Activated CD8-positive, alpha-beta memory T cell treated with anti-CD3 and anti-CD28 coated beads, Interleukin-2, amount 50 U/mL, for 1 hour (primary cell): ENCODE measurements around the gene FYTTD1.

Experiments
- DNase-seq: peaks from one replicate; pipeline ENCODE4 v3.0.0-alpha.2; 2020; ENCODE audit errors: extremely low read depth

Gene FYTTD1

GRCh38 chr3:197791892-197792647 is 42.4 kb downstream of the FYTTD1 start:
- DNase-seq = no peak

DNA sequence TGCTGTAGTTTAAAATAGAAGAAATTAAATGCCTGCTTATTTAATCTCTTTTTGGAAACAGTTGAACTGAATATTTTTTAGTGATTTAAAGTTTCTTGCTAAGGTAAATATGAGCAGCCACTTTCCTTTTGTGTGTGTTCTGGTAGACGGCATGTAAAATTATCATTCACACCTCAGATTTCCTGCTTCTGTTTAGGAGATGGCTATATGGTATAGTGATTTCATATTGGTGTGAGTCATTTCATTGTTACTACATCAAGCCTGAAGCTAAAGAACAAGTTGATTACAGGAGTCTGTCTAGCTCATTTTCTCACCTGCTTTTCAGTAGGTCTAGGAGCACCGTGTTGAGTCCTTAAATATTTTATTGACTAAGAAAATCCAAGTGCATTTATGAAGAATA is 43.6 kb downstream of the FYTTD1 start:
- DNase-seq = no peak

- DNase-seq = no peak
Measured at GRCh38 chr3:197794115-197794514, 44.4 kb downstream of the FYTTD1 start.

DNA sequence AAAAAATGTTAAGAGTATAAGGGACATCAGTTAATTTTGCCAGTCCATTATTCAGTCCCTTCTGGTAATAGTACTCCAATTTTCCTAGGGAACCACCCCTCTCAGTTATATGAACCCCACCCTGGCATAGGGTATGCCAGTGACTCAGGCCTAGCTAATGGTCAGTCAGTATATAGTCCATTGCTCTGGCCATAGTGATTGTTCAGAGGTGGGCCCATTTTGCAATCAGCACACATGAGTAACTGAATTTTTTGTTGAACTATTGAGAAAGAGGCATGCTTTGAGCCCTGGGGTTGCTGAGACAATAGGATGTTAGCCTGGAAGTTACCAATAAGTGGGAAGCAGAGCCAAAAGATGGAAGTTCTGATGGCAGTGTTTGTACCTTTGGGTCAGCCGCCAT is 45.5 kb downstream of the FYTTD1 start:
- no peak for DNase-seq

GRCh38 chr3:197796087-197796486 is 46.4 kb downstream of the FYTTD1 start:
- DNase-seq = no peak

- no peak for DNase-seq
Measured at GRCh38 chr3:197798863-197799262, 49.2 kb downstream of the FYTTD1 start.

GRCh38 chr3:197800379-197800778 is 50.7 kb downstream of the FYTTD1 start:
- DNase-seq = no peak

GRCh38 chr3:197801891-197802778 is 52.5 kb downstream of the FYTTD1 start:
- DNase-seq = no peak

DNA sequence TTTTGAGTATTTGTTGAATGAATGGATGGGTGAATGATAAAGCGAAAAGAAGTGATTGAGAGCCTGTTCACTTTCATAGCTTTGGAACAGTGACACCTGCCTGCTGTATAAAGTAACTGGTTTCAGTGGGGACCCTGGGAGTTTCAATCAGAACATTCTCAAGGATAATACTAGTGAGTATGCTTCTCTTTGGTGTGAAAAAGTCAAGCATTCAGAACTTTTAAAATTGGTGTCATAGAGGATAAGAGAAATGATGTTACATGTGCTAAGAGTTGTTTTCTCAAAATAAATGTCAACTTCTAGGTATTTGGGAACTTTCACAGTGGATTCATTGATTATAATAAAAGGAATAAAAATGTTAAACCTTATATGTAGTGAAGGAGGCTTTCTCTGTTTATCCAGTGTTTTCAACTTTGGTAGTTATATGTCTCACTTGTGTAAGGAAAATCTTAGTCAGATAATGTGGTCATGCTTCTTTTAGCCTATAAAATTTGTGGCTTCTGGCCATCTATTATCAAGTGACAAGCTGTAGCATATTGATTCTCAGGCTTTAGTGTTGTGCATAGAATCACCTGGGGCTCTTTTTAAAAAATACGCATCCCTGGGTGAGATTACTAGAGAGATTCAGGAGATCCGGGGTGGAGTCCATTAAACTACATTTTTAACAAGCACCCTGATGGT is 53.2 kb downstream of the FYTTD1 start:
- DNase-seq = no peak

DNA sequence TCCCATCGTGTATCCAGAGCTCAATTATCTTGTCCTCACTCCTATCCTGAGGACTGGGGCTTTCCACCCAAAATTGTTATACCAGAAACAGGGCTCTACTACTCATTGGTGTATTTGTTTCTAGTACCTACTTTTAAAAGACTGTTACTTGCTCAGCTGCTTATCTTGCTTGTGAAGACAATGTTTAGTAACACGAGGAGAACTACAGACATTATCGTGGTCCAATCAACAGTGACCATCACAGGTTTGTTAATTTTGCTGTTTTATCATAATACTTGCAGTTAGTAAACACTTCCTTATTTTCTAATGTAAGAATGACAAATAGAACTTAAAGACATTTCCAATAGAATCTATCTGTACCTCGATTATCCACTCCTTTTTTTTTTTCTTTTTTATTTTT is 54.8 kb downstream of the FYTTD1 start:
- DNase-seq = no peak

- DNase-seq = no peak
Measured at GRCh38 chr3:197807969-197808587, 58.4 kb downstream of the FYTTD1 start.

GRCh38 chr3:197809356-197810020 is 59.8 kb downstream of the FYTTD1 start:
- DNase-seq = no peak

DNA sequence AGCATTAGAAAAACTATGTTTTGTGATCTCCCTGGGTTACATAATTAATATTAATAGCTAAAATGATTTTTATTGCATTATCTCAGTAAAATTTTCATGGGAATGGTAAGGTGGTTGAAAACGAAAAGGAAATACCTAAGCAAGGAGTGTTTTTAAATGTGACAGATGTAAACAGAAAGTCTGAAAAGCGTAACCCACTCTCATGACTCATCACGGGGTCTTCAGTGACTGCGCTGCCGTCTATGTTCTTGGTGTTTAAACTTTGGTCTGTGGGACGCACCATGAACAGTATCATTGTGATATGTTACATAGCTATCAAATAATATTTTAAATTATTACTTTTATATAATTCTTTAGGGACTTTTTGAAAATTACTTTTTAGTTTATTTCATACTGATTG is 61.2 kb downstream of the FYTTD1 start:
- DNase-seq = no peak

GRCh38 chr3:197811343-197811742 is 61.7 kb downstream of the FYTTD1 start:
- no peak for DNase-seq

- no peak for DNase-seq
Measured at GRCh38 chr3:197814372-197814771, 64.7 kb downstream of the FYTTD1 start.

DNA sequence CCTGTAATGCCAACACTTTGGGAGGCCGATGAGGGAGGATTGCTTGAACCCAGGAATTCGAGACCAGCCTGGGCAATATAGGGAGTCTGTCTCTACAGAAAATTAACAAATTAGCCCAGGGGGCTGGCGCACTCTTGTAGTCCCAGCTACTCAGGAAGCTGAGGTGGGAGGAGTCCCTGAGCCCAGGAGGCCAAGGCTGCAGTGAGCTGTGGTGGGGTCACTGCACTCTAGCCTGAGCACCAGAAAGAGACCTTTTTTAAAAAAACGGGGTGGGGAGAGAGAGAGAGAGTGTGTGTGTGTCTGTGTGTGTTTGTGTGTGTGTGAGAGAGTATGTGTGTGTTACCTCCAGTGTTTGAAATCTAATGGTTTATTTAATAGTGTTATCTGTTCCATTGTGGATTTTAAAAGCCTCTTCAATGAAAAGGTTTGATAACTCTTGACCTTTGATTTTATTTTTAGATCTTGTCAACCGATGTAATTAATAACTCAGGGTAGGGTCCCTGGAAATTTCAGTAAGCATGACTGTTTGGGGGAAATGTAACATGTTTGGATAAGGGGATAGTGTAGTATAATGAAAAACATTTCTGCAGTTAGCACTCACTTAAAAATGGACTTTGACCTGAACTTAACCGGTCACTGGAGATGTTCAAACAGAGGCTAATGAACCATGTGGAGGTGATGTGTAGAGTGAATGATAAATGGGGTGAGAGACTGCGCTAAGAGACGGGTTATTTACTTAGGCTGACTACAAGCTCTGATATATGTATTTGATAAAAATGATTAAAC is 71.1 kb downstream of the FYTTD1 start:
- no peak for DNase-seq

DNA sequence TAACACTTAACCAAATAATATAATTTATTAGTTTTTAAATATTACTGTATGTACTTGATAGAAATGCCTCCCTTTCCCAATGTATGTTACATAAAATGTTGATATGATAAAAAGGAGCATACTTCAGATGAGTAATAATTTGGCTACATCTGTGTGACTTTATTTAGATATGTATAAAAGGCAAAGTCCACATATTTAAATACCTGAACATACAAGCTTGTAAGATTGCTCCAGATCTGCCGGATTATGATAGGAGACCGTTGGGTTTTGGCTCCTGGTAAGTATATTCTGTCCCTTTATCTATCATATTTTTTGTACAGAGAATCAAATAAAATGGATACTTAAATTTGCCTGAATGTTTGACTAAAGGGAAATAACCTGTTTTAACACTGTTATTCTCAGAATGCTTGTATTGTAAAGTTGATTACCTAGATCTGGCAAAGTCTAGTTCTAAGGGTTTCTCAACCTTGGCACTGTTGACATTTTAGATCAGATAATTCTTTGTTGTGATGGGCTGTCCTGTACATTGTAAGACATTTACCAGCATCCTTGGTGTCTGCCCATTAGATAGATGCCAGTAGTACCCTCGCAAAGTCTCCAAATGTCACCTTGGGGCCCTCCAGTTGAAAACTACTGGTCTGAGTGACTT is 79.8 kb downstream of the FYTTD1 start:
- no peak for DNase-seq

DNA sequence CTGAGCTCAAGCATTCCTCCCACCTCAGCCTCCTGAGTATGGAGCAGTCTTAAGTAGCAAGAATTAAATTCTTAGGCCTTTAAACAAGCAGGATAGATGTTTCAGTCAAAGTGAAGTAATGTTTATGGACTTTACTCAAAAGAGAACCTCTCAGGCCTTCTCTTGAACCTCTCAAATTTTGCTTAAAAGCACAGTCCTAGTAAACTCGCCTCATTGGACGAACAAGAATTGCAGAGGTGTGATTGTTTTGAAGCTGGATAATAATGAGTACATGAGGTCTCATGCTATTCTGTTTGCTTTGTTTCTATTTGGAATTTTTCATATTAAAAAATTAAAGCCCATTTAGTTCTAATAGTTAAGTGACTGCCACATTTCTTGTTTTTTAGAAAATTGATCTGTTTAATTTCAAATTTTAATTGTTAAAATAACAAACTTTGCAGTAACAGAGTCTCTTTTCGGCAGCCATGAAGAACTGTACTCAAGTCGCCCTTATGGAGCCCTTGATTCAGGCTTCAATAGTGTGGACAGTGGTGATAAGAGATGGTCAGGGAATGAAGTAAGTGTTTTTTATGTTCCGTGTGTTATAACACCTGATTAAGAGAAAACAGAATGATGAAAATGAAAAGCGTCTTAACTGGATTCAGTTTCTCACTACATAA is 80.8 kb downstream of the FYTTD1 start:
- no peak for DNase-seq

DNA sequence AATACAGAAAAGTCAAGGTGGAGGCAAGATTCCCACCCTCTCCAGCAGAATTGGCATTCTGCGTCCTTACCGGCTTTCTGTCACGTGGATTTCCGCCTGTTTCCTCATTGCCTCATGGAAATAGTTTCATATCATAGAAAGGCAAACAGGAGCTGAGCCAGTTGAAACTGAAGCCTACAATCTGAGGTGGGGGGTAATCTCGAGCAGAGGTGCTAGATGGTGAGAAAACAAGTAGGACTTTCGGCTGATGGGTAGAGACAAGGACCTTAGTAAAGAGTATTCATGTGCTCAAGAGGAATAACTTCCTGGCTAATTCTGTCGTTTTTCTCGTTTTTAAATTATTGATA is 81.3 kb downstream of the FYTTD1 start:
- no peak for DNase-seq
